A549 (cell line): ENCODE data around the gene PCDH9. TPM values are rescaled to one million over a fixed set of nuclear protein-coding genes. Genes with fewer than 3 reads are reported as not detected.

Source experiments
- ATAC-seq, 2 experiments: fragments of 200-7000 bp in 1 of 2; fragments of >200 bp in 1 of 2; cut with Nextera tagmentation in 1 of 2; cut with Tn5 transposase in 1 of 2; 3 replicates each; pipeline versions ENCODE4 v1.8.0 to v1.9.1; 2018 to 2020; ENCODE audit warnings: mild to moderate bottlenecking in 1 of 2, moderate library complexity in 1 of 2
- CTCF ChIA-PET: fragments of 300-600 bp; sonication (Branson Sonifier 250); formaldehyde crosslinking; extraction: SDS; loops from one replicate; lab custom pipeline; 2021; ENCODE audit warnings: antibody characterized with exemption, inconsistent platforms; lab: Yijun Ruan, JAX
- POLR2A ChIA-PET: fragments of 350-600 bp; formaldehyde crosslinking; extraction: SDS; loops from one replicate; lab custom pipeline; 2021; ENCODE audit warnings: antibody characterized with exemption, inconsistent platforms; lab: Yijun Ruan, JAX
- DNase-seq, 2 experiments: peaks; one replicate each; pipeline versions ENCODE4 v3.0.0 to v3.0.0-alpha.2; 2011 to 2016; ENCODE audit warnings: low read depth in 1 of 2, low spot score in 1 of 2
- FAIRE-seq: peaks from 2 replicates; lab custom pipeline; 2011; peaks lifted over from hg19 to GRCh38; lab: Jason Lieb, UNC
- H3K27ac ChIP-seq, 2 experiments: fragments of >200 bp; sonication (Bioruptor Twin); formaldehyde crosslinking; 3 replicates each; pipeline ENCODE4 v1.5.1; 2016 to 2017
- H3K4me1 ChIP-seq: fragments of >200 bp; sonication (Bioruptor Twin); formaldehyde crosslinking; 3 replicates; pipeline ENCODE4 v1.6.1; 2016
- H3K4me2 ChIP-seq: fragments of >200 bp; sonication (Bioruptor Twin); formaldehyde crosslinking; 3 replicates; pipeline ENCODE4 v1.6.1; 2016
- H3K4me3 ChIP-seq: fragments of >200 bp; sonication (Bioruptor Twin); formaldehyde crosslinking; 3 replicates; pipeline ENCODE4 v1.5.1; 2016
- H3K9me3 ChIP-seq: fragments of >200 bp; sonication (Bioruptor Twin); formaldehyde crosslinking; 3 replicates; pipeline ENCODE4 v1.6.1; 2016
- BCL3 ChIP-seq: fragments of >200 bp; sonication (Bioruptor Twin); formaldehyde crosslinking; IDR thresholded peaks from 3 replicates; pipeline ENCODE4 v1.6.1; 2016
- CBX2 ChIP-seq: fragments of 200-600 bp; sonication (generic); IDR thresholded peaks from 2 replicates; pipeline ENCODE4 v1.6.1; 2016; ENCODE audit warnings: low read depth, mild to moderate bottlenecking, borderline replicate concordance
- CBX8 ChIP-seq: fragments of 200-600 bp; sonication (generic); IDR thresholded peaks from 2 replicates; pipeline ENCODE4 v1.6.1; 2016
- CHD2 ChIP-seq: fragments of 150-350 bp; IDR thresholded peaks from 2 replicates; pipeline ENCODE4 v1.6.1; 2014; ENCODE audit warnings: low read length; ENCODE audit not compliant: partially characterized antibody
- EHF ChIP-seq: fragments of 250-450 bp; sonication (Bioruptor Pico); IDR thresholded peaks from 2 replicates; pipeline ENCODE4 v1.5.0; 2020; ENCODE audit warnings: mild to moderate bottlenecking
- FOSL2 ChIP-seq, 2 experiments: fragments of 450-650 bp in 1 of 2; fragments of >200 bp in 1 of 2; sonication (Bioruptor Twin) in 1 of 2; formaldehyde crosslinking; IDR thresholded peaks; 2 replicates each; pipeline versions ENCODE4 v1.5.0 to v1.6.1; 2016 to 2020; ENCODE audit warnings: mild to moderate bottlenecking in 1 of 2, moderate library complexity in 1 of 2
- GATA3 ChIP-seq: IDR thresholded peaks from 2 replicates; pipeline ENCODE4 v1.6.1; 2012; ENCODE audit warnings: borderline replicate concordance
- HDAC2 ChIP-seq: fragments of 200-600 bp; sonication (generic); IDR thresholded peaks from 2 replicates; pipeline ENCODE4 v1.6.1; 2016
- HMGXB4 ChIP-seq: fragments of 250-450 bp; sonication (Bioruptor Pico); IDR thresholded peaks from 2 replicates; pipeline ENCODE4 v1.5.0; 2021; ENCODE audit warnings: mild to moderate bottlenecking, moderate library complexity, borderline replicate concordance
- HOXB5 ChIP-seq: fragments of 250-450 bp; sonication (Bioruptor Pico); IDR thresholded peaks from 2 replicates; pipeline ENCODE4 v1.5.0; 2020; ENCODE audit warnings: mild to moderate bottlenecking, moderate library complexity
- KDM1A ChIP-seq: fragments of 200-600 bp; sonication (generic); IDR thresholded peaks from 2 replicates; pipeline ENCODE4 v1.6.1; 2016; ENCODE audit warnings: low read depth, mild to moderate bottlenecking
- MAFK ChIP-seq: fragments of 450-650 bp; IDR thresholded peaks from 2 replicates; pipeline ENCODE4 v1.6.1; 2014; ENCODE audit not compliant: partially characterized antibody
- MAX ChIP-seq: IDR thresholded peaks from 2 replicates; pipeline ENCODE4 v1.6.1; 2012
- MAZ ChIP-seq: fragments of 150-350 bp; IDR thresholded peaks from 2 replicates; pipeline ENCODE4 v1.6.1; 2014; ENCODE audit warnings: antibody characterized with exemption, low read depth, low read length, borderline replicate concordance
- NR3C1 ChIP-seq: fragments of >200 bp; sonication (Bioruptor Twin); formaldehyde crosslinking; IDR thresholded peaks from 3 replicates; pipeline ENCODE4 v1.6.1; 2017
- PHF8 ChIP-seq: fragments of 200-600 bp; sonication (generic); IDR thresholded peaks from 2 replicates; pipeline ENCODE4 v1.6.1; 2016; ENCODE audit warnings: low read depth, mild to moderate bottlenecking, antibody characterized with exemption, moderate library complexity, borderline replicate concordance
- POLR2A ChIP-seq: IDR thresholded peaks from 2 replicates; pipeline ENCODE4 v1.6.1; 2012; ENCODE audit warnings: mild to moderate bottlenecking, low read length
- RAD21 ChIP-seq, 2 experiments: fragments of >200 bp in 1 of 2; sonication (Bioruptor Twin) in 1 of 2; formaldehyde crosslinking in 1 of 2; IDR thresholded peaks in 1 of 2; conservative IDR thresholded peaks in 1 of 2; 2 replicates in 1 of 2; 3 replicates in 1 of 2; pipeline ENCODE4 v1.6.1; 2012 to 2018; ENCODE audit warnings: inconsistent platforms in 1 of 2
- RCOR1 ChIP-seq: fragments of 150-350 bp; IDR thresholded peaks from 2 replicates; pipeline ENCODE4 v1.6.1; 2014; ENCODE audit warnings: antibody characterized with exemption, low read length, low read depth
- REST ChIP-seq: fragments of 200-600 bp; sonication (generic); IDR thresholded peaks from 2 replicates; pipeline ENCODE4 v1.6.1; 2016; ENCODE audit warnings: antibody characterized with exemption, mild to moderate bottlenecking, moderate library complexity
- RFX5 ChIP-seq: fragments of 450-650 bp; IDR thresholded peaks from 2 replicates; pipeline ENCODE4 v1.7.1; 2014; ENCODE audit warnings: antibody characterized with exemption, mild to moderate bottlenecking, moderate library complexity
- RNF2 ChIP-seq: fragments of 200-600 bp; sonication (generic); IDR thresholded peaks from 2 replicates; pipeline ENCODE4 v1.6.1; 2016; ENCODE audit warnings: low read depth, mild to moderate bottlenecking, antibody characterized with exemption, moderate library complexity, borderline replicate concordance
- SMC3 ChIP-seq: fragments of >200 bp; sonication (Bioruptor Twin); formaldehyde crosslinking; IDR thresholded peaks from 3 replicates; pipeline ENCODE4 v1.6.1; 2018; ENCODE audit warnings: inconsistent platforms
- TFCP2L1 ChIP-seq: fragments of 250-450 bp; sonication (Bioruptor Pico); IDR thresholded peaks from 2 replicates; pipeline ENCODE4 v1.5.0; 2021; ENCODE audit warnings: mild to moderate bottlenecking
- USF2 ChIP-seq: fragments of 450-650 bp; IDR thresholded peaks from 2 replicates; pipeline ENCODE4 v1.6.1; 2014; ENCODE audit warnings: antibody characterized with exemption
- ZFP36 ChIP-seq: fragments of 450-650 bp; IDR thresholded peaks from 2 replicates; pipeline ENCODE4 v1.6.1; 2014; ENCODE audit warnings: borderline replicate concordance; ENCODE audit not compliant: partially characterized antibody
- ZSCAN20 ChIP-seq: fragments of 250-450 bp; sonication (Bioruptor Pico); IDR thresholded peaks from 2 replicates; pipeline ENCODE4 v1.8.0; 2022; ENCODE audit warnings: mild to moderate bottlenecking, moderate library complexity
- WGBS: methylation state at CpG from one replicate; pipeline ENCODE4 v1.1.6; 2017; ENCODE audit errors: missing lambda C conversion rate; 5-methylcytosine and 5-hydroxymethylcytosine counted together
- polyA plus RNA-seq, 4 experiments: library from polyadenylated mRNA; depleted of rRNA in 3 of 4; stranded (reverse); fragments of >200 nt; fragmentation: RNase III in 1 of 4; extraction: RNeasy Plus Mini Kit Qiagen cat#74134 plus additional on column Dnase treatment in 1 of 4; gene quantifications; 2 replicates in 3 of 4; 3 replicates in 1 of 4; pipeline ENCODE4 v1.2.3, GENCODE V29; 2011 to 2017
- TF ChIP-seq, protein P1 (sequence below): fragments of >200 bp; sonication (Bioruptor Twin); formaldehyde crosslinking; IDR thresholded peaks from 2 replicates; pipeline ENCODE4 v1.6.1; 2016

Gene PCDH9
- polyA plus RNA-seq, 2 of the 4 experiments (the other 2 are of a cell fraction), result 16.0 to 29.5 TPM

DNA sequence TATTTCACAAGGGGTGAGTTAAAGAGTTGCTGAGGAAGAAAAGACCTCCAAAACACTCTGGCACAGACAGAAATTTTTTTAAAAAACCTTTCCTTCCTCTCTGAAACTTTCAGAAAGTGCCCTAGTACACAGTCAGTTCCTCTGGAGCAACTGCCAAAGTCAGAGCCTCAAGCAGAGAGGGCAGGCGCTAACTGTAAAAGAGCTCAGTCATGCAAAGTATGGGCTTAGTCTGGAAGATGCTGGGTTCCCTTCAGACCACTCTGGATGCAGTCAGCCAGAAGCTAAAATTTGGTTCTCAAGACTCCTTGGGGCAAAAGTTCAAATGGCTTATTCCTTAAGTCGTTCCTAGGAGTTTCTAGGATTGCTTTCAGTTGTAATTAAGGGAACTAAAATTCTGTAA lies 671.6 kb downstream of the PCDH9 start:
- TF ChIP-seq TFCP2L1 (CRISPR knock-in tag), result no peak
- no peak for TF ChIP-seq USF2
- no peak for TF ChIP-seq CBX8
- no peak for TF ChIP-seq RAD21 (conservative IDR thresholded peaks at IDR 0.05 in 1 of 2, IDR thresholded peaks at IDR 0.05 in 1 of 2)
- TF ChIP-seq KDM1A, result no peak
- TF ChIP-seq RFX5, result no peak
- TF ChIP-seq ZSCAN20 (CRISPR knock-in tag), result no peak
- no peak for TF ChIP-seq MAZ
- no peak for TF ChIP-seq HOXB5 (CRISPR knock-in tag)
- no peak for TF ChIP-seq ZFP36
- no peak for TF ChIP-seq EHF (CRISPR knock-in tag)
- WGBS, result 59% methylated on average over 2 of the region's 2 CpGs
- H3K4me1 ChIP-seq, result peaks cover 39% of the 10 kb centered on the region
- ChIA-PET POLR2A (no interaction called here), CTCF (no interaction called here)
- H3K27ac ChIP-seq, result peak overlapping the region; percentile 44 to 48; a peak in 3 of 6 replicates
- no peaks in the 10 kb centered on the region for H3K9me3 ChIP-seq
- DNase-seq (no peak), ATAC-seq (peak in 1 of 2 experiments; percentile 78; a peak in 2 of 6 replicates), FAIRE-seq (no peak)
- peak overlapping the region; percentile 53 for H3K4me2 ChIP-seq
- H3K4me3 ChIP-seq, result no peak overlapping the region

GRCh38 chr13:66557357-66557756 lies 672.8 kb downstream of the PCDH9 start:
- CTCF ChIA-PET, result no interaction called here
- ATAC-seq, result no peak

GRCh38 chr13:66556306-66556705 lies 673.8 kb downstream of the PCDH9 start:
- no peak for TF ChIP-seq BCL3
- TF ChIP-seq CHD2, result no peak
- TF ChIP-seq HMGXB4 (CRISPR knock-in tag), result no peak
- TF ChIP-seq RFX5, result no peak
- TF ChIP-seq MAX, result no peak
- no peak for TF ChIP-seq POLR2A
- TF ChIP-seq RNF2, result no peak
- TF ChIP-seq PHF8, result no peak
- TF ChIP-seq, protein P1, sequence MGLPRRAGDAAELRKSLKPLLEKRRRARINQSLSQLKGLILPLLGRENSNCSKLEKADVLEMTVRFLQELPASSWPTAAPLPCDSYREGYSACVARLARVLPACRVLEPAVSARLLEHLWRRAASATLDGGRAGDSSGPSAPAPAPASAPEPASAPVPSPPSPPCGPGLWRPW, result no peak
- TF ChIP-seq RCOR1, result no peak
- H3K9me3 ChIP-seq, result no peaks in the 10 kb centered on the region
- CTCF ChIA-PET, result no interaction called here
- peak overlapping the region; percentile 13; the same call in 1 of the 3 replicates for H3K4me2 ChIP-seq
- no peak; a peak in 1 of 6 replicates for ATAC-seq
- no peak overlapping the region for H3K27ac ChIP-seq
- no peak for DNase-seq
- peaks cover 39% of the 10 kb centered on the region for H3K4me1 ChIP-seq
- FAIRE-seq, result no peak
- no peak overlapping the region for H3K4me3 ChIP-seq
- POLR2A ChIA-PET, result no interaction called here

More at GRCh38 chr13:66557357-66557756, 672.8 kb downstream of the PCDH9 start:
- FAIRE-seq, result no peak
- 82% methylated on average over 3 of the region's 3 CpGs for WGBS
- TF ChIP-seq SMC3, result no peak
- TF ChIP-seq HDAC2, result no peak
- no peak for TF ChIP-seq CBX2
- no peak for TF ChIP-seq GATA3
- TF ChIP-seq NR3C1, result no peak
- no peak for TF ChIP-seq FOSL2 (IDR thresholded peaks at IDR 0.05)
- no peak for TF ChIP-seq FOSL2 (CRISPR knock-in tag; IDR thresholded peaks at IDR 0.05)
- no peak for TF ChIP-seq MAFK
- TF ChIP-seq REST, result no peak
- TF ChIP-seq, all 56 proteins: peak for 0
- H3K9me3 ChIP-seq, result no peaks in the 10 kb centered on the region
- H3K27ac ChIP-seq, result no peak overlapping the region
- H3K4me2 ChIP-seq, result no peak overlapping the region
- no peak overlapping the region for H3K4me3 ChIP-seq
- H3K4me1 ChIP-seq, result peaks cover 39% of the 10 kb centered on the region
- DNase-seq, result no peak
- POLR2A ChIA-PET, result no interaction called here
